SK-N-MC (cell line): ENCODE measurements around the gene AGPAT2.

ENCODE experiments used
- EZH2 ChIP-seq: fragments of 200-600 bp; sonication (generic); IDR thresholded peaks from one replicate; pipeline ENCODE4 v1.6.1; 2017; ENCODE audit warnings: antibody characterized with exemption
- POLR2AphosphoS5 ChIP-seq: IDR thresholded peaks from 2 replicates; pipeline ENCODE4 v1.6.1; 2012; ENCODE audit warnings: mild to moderate bottlenecking, low read depth, low read length, borderline replicate concordance

- TF ChIP-seq POLR2AphosphoS5 (no peak), EZH2 (no peak)
Measured at GRCh38 chr9:136629001-136629878, 58.0 kb downstream of the AGPAT2 start.
